ENCODE measurements around the gene TTC39C. TPM values are rescaled to one million over a fixed set of nuclear protein-coding genes. Genes with fewer than 3 reads are reported as not detected.
A peak's percentile ranks its signal among the peaks of the same experiment; 100 is the strongest.
"Not testable (repeated sequence)": the region's sequence is repeated elsewhere in the genome, so short reads cannot be mapped to it uniquely, and the experiment has no call there.

Gene TTC39C
- total RNA-seq, 1 donor from 2014 or later: 3.3 TPM

DNA sequence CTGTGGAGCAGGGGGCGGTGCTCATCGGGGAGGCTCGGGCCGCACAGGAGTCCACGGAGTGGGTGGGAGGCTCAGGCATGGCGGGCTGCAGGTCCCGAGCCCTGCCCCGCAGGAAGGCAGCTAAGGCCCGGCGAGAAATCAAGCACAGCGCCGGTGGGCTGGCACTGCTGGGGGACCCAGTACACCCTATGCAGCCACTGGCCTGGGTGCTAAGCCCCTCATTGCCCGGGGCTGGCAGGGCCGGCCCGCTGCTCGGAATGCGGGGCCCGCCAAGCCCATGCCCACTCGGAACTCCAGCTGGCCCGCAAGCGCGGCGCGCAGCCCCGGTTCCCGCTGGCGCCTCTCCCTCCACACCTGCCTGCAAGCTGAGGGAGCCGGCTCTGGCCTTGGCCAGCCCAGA, 135.0 kb downstream of the TTC39C start:
- intact Hi-C loops (cut with DNase I); DNase-seq; ATAC-seq (ENCODE audit: poor library complexity): not testable (repeated sequence)

GRCh38 chr18:24153397-24153796, 138.8 kb downstream of the TTC39C start:
- intact Hi-C loops (cut with DNase I): no loop called here
- no peak for ATAC-seq (ENCODE audit: poor library complexity)
- no peak for DNase-seq

DNA sequence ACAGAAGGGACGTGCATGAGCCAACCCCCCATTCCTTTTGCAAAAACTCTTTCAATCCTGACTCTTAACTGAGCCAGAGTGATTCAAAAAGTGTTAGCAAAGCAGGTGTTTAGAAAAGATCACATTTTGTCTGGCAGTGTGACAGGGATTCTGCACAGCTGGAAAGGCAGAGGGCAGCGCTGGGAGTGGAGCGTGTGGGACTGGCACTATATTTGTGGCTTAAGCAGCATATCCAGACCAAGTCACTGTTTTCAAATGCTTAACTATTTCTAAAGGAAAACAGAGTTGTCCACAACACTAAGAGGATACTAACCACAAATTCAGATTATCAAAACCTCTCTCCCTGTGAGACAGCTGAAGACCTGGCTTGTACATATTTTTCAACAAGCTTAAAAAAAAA, 143.3 kb downstream of the TTC39C start:
- no peak for DNase-seq
- intact Hi-C loops (cut with DNase I): no loop called here
- ATAC-seq (ENCODE audit: poor library complexity): no peak

GRCh38 chr18:24160086-24160485, 145.5 kb downstream of the TTC39C start:
- ATAC-seq (ENCODE audit: poor library complexity) (no peak), DNase-seq (no peak)
- intact Hi-C loops (cut with DNase I): no loop called here

- DNase-seq: no peak
- intact Hi-C loops (cut with DNase I): no loop called here
- no peak for ATAC-seq (ENCODE audit: poor library complexity)
These were observed 146.8 kb downstream of the TTC39C start for GRCh38 chr18:24161304-24161703.

- ATAC-seq (ENCODE audit: poor library complexity): no peak
- intact Hi-C loops (cut with DNase I): no loop called here
- DNase-seq: no peak
These were observed 153.9 kb downstream of the TTC39C start for GRCh38 chr18:24168496-24168895.

GRCh38 chr18:24170360-24170759, 155.8 kb downstream of the TTC39C start:
- intact Hi-C loops (cut with DNase I): no loop called here
- DNase-seq (no peak), ATAC-seq (ENCODE audit: poor library complexity) (no peak)

DNA sequence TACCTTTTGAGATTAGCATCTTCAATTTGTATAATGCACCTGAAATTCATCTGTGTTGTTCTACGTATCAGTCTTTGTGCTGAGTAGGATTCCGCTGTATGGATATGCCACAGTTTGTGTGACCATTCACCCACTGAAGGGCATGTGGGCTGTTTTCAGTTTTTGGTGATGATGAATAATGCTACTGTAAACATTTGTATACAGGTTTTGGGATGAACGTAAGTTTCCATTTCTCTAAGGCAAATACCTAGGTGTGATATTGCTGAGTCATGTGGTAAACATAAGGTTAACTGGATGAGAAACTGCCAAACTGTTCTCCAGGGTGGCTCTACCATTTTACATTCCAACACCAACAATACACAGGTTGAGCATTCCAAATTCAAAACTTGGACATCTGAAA, 159.4 kb downstream of the TTC39C start:
- intact Hi-C loops (cut with DNase I): no loop called here
- ATAC-seq (ENCODE audit: poor library complexity): no peak
- no peak for DNase-seq

DNA sequence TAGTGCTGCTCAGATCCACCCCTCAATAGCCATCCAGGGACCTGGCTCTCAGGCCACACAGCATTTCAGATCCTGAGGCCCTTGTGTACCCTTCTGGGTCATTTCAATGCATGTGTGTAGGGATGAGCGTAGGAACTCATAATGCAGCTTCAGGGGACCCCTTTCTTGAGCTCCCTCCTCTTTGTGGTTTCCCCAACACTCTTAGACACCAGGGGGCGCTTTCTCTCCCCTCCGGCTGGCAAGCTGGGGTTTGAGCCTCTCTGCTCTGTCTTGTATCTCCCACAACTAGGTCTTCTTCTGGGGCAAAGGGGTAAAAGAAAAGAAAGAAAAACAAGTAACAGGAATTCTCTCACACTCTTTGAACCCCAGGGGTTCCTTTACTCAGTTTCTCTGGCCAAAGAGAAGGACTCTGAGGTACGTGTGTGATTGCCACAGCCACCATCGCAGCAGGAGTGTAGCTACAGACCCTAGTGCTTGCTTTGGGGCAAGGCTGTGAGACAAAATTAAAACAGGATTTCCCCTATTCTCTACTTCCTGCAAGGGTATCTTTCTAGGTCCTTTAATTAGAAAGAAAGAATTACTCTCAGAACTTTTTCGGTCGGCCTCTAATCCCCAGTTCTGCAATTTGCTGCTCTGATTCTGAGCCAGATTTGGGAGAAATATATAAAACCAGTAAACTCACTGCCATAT, 162.3 kb downstream of the TTC39C start:
- intact Hi-C loops (cut with DNase I): loop anchor here (5.0 kb wide), 1 partner anchor 95 kb away; no protein-coding TSS in a partner anchor
- peak; percentile 87 for ATAC-seq (ENCODE audit: poor library complexity)
- DNase-seq: peak; percentile 64

DNA sequence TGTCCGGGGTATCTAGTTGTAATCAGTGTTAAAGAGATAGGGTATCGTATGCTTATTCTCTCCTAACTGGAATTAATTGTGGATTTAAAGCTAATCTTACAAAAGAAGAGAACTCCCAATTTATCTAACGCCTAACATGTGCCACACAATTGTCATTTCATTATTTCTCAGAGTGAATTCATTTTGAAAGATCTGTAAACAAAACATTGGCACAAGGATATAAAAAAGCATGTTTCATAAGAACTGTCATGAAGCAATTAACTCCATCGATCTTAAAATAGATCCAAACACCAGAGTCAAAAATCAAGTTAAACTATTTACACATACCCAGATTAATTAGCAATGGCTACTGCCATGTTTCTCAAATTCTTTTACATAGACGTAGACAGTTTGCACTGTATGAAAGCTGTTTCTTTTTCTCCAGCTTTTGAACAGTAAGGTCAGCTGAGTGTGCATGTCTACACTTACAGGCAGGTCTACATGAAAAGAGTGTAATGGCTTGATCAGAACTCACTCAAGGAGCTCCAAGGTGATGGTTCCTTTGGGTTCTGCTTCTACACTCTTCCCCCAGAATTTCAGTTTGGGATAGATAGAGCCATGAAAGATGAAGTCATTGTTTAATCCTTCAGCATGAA, 163.1 kb downstream of the TTC39C start:
- DNase-seq (no peak), ATAC-seq (ENCODE audit: poor library complexity) (no peak)
- intact Hi-C loops (cut with DNase I): loop anchor here (5.0 kb wide), 1 partner anchor 95 kb away; no protein-coding TSS in a partner anchor

DNA sequence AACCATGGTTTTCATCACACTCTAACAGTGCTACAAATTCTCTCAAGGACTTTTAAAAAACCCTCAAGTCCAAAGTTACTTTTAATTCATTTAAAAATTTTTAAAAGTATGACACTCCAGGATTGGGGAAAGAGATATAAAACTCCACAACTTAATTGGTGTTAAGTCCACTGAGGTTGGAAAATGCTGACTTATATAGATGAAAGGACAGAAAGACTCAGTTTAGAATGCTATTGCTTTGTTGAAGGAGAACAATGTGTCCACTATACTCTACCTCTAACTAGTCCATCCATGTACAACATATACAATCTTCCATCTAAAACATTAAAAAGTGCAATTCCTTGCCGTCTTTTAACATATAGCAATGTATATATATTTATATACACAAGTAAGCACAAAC, 165.5 kb downstream of the TTC39C start:
- ATAC-seq (ENCODE audit: poor library complexity) (no peak), DNase-seq (no peak)
- intact Hi-C loops (cut with DNase I): no loop called here

DNA sequence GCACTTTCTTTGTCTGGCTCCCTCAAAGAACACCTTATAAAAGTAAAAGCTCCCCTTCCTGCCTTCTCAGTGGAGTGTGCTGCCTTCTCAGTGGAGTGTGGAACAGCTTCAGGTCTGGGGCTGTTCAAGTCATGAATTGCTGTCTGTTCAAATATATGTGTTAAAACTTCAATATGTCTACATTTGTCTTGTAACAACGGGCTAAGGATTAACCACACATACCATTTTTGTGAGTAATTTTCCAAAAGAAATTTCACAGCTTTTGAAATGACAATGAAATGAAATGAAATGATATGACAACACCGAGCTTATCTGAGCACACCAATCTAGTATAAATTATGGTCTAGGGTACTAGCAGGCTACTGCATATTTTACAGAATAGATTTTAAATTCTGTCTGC, 167.3 kb downstream of the TTC39C start:
- DNase-seq (no peak), ATAC-seq (ENCODE audit: poor library complexity) (no peak)
- intact Hi-C loops (cut with DNase I): no loop called here

Other genes starting within 250 kb of the TTC39C start
- not detected for gene CABYR, start 124.3 kb downstream of the TTC39C start, total RNA-seq

All from Right ventricle myocardium superior (tissue), 1 donor.